Parathyroid adenoma (tissue), 2 donors: ENCODE data around the gene HOXB9.

Experiments
- H2AFZ ChIP-seq: fragments of 300-600 bp; sonication (generic); one replicate; pipeline ENCODE4 v1.7.0; 2017; ENCODE audit warnings: antibody characterized with exemption, mild to moderate bottlenecking
- H3K27ac ChIP-seq: fragments of 300-600 bp; sonication (generic); one replicate; pipeline ENCODE4 v1.7.0; 2017
- H3K27me3 ChIP-seq: fragments of 300-600 bp; sonication (generic); one replicate; pipeline ENCODE4 v1.7.0; 2017; ENCODE audit warnings: low read length; ENCODE audit not compliant: control insufficient read depth, insufficient read depth
- H3K36me3 ChIP-seq: fragments of 300-600 bp; sonication (generic); one replicate; pipeline ENCODE4 v1.7.0; 2017; ENCODE audit warnings: low read length; ENCODE audit not compliant: control insufficient read depth, insufficient read depth
- H3K4me1 ChIP-seq: fragments of 300-600 bp; sonication (generic); one replicate; pipeline ENCODE4 v1.7.0; 2017; ENCODE audit warnings: control low read depth
- H3K4me2 ChIP-seq: fragments of 300-600 bp; sonication (generic); one replicate; pipeline ENCODE4 v1.7.0; 2017; ENCODE audit warnings: low read length
- H3K4me3 ChIP-seq: fragments of 300-600 bp; sonication (generic); one replicate; pipeline ENCODE4 v1.7.0; 2017; ENCODE audit warnings: low read depth, low read length
- H3K79me2 ChIP-seq: fragments of 300-600 bp; sonication (generic); one replicate; pipeline ENCODE4 v1.7.0; 2017; ENCODE audit warnings: control low read depth
- H3K9ac ChIP-seq: fragments of 300-600 bp; sonication (generic); one replicate; pipeline ENCODE4 v1.7.0; 2017; ENCODE audit warnings: mild to moderate bottlenecking
- H3K9me3 ChIP-seq: fragments of 300-600 bp; sonication (generic); one replicate; pipeline ENCODE4 v1.7.0; 2017; ENCODE audit warnings: low read length; ENCODE audit not compliant: control insufficient read depth
- CTCF ChIP-seq: fragments of 300-600 bp; sonication (generic); IDR thresholded peaks from one replicate; pipeline ENCODE4 v1.7.0; 2017; ENCODE audit warnings: antibody characterized with exemption, mild to moderate bottlenecking
- donor health status: primary hyperparathyroidism.

Gene HOXB9

GRCh38 chr17:48643697-48644012 is 17.5 kb upstream of the HOXB9 start:
- H2AFZ ChIP-seq, result no peak overlapping the region
- no peak overlapping the region for H3K27ac ChIP-seq
- no peaks in the 10 kb centered on the region for H3K36me3 ChIP-seq
- no peak overlapping the region for H3K9ac ChIP-seq
- H3K27me3 ChIP-seq, result peaks cover 25% of the 10 kb centered on the region
- no peaks in the 10 kb centered on the region for H3K4me1 ChIP-seq
- H3K79me2 ChIP-seq, result no peaks in the 10 kb centered on the region
- TF ChIP-seq CTCF, result no peak
- no peaks in the 10 kb centered on the region for H3K9me3 ChIP-seq
- H3K4me3 ChIP-seq, result no peak overlapping the region
- no peak overlapping the region for H3K4me2 ChIP-seq

- TF ChIP-seq CTCF, result no peak
- Histone ChIP-seq H3K36me3 (no peaks in the 10 kb centered on the region), H2AFZ (no peak overlapping the region), H3K9me3 (no peaks in the 10 kb centered on the region), H3K27ac (no peak overlapping the region), H3K4me1 (no peaks in the 10 kb centered on the region), H3K4me3 (no peak overlapping the region), H3K4me2 (no peak overlapping the region), H3K79me2 (no peaks in the 10 kb centered on the region), H3K27me3 (peaks cover 25% of the 10 kb centered on the region), H3K9ac (no peak overlapping the region)
Observed at GRCh38 chr17:48642843-48643696, 16.9 kb upstream of the HOXB9 start.

- no peaks in the 10 kb centered on the region for H3K9me3 ChIP-seq
- no peak overlapping the region for H3K4me2 ChIP-seq
- H3K27ac ChIP-seq, result no peak overlapping the region
- no peaks in the 10 kb centered on the region for H3K4me1 ChIP-seq
- H3K4me3 ChIP-seq, result no peak overlapping the region
- peaks cover 25% of the 10 kb centered on the region for H3K27me3 ChIP-seq
- TF ChIP-seq CTCF, result no peak
- H3K36me3 ChIP-seq, result no peaks in the 10 kb centered on the region
- H3K9ac ChIP-seq, result no peak overlapping the region
- no peaks in the 10 kb centered on the region for H3K79me2 ChIP-seq
- H2AFZ ChIP-seq, result no peak overlapping the region
Observed at GRCh38 chr17:48642059-48642842, 16.1 kb upstream of the HOXB9 start.

DNA sequence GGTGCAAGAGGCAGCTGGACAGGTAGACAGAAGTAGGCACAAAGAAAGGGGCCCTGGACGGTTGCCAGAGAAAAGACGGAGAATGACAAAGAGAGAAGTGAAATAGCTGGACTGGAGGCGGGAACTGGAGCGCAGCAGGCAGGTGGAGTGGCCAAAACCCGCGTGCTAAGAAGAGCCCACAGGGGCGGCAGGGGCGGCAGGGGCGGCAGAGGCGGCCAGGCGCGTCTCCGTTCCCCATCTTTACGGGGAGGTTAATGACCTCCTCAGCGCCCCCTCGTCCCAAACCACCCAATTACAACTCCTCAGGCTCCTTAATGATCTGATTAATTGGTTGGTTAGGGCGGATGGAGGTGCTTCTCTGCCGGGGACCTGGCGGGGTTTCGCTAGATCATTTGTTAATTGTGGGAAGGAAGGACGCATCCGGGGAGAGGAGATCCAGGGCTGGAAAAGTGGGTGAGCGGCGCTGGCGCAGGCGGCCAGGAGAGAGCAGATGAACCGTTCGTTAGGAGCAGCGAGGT is 15.4 kb upstream of the HOXB9 start:
- Histone ChIP-seq H3K27me3 (peaks cover 23% of the 10 kb centered on the region), H3K9me3 (no peaks in the 10 kb centered on the region), H3K4me2 (no peak overlapping the region), H3K4me3 (no peak overlapping the region), H3K79me2 (no peaks in the 10 kb centered on the region), H3K27ac (no peak overlapping the region), H3K4me1 (no peaks in the 10 kb centered on the region), H3K9ac (no peak overlapping the region), H3K36me3 (no peaks in the 10 kb centered on the region), H2AFZ (no peak overlapping the region)
- no peak for TF ChIP-seq CTCF
